ENCODE measurements around the gene UMODL1.
A peak's percentile ranks its signal among the peaks of the same experiment; 100 is the strongest.

UMODL1 gene

GRCh38 chr21:42056996-42057689 is 14.0 kb upstream of the UMODL1 start:
- H3K27ac ChIP-seq (ENCODE audit: low read length, poor library complexity, severe bottlenecking): no peak overlapping the region
- H2AK5ac ChIP-seq (ENCODE audit: low read length, severe bottlenecking): no peak overlapping the region
- H2AFZ ChIP-seq (ENCODE audit: low read depth, low read length): no peak overlapping the region
- peak overlapping the region; percentile 61 to 80 for H2BK12ac ChIP-seq (ENCODE audit: low read length in 2 of 2)
- WGBS: 25% methylated on average over 13 of the region's 17 CpGs
- H3K23ac ChIP-seq (ENCODE audit: low read length in 2 of 2): no peak overlapping the region
- peak overlapping the region; percentile 86 to 92 for H3K18ac ChIP-seq (ENCODE audit: low read depth in 1 of 2, low read length in 2 of 2)
- H4K91ac ChIP-seq (ENCODE audit: low read length): peak overlapping the region; percentile 96
- peak overlapping the region; percentile 78 for H4K8ac ChIP-seq (ENCODE audit: low read length)
- H3K36me3 ChIP-seq (ENCODE audit: control insufficient read depth in 1 of 2, insufficient read depth in 2 of 2, low read depth in 1 of 2, low read length in 2 of 2): no peaks in the 10 kb centered on the region
- H3K14ac ChIP-seq (ENCODE audit: low read length in 2 of 2): no peak overlapping the region
- no peak overlapping the region for H2BK15ac ChIP-seq (ENCODE audit: low read depth, poor library complexity, severe bottlenecking)
- no peaks in the 10 kb centered on the region for H3K4me1 ChIP-seq (ENCODE audit: control insufficient read depth, insufficient read depth, low read depth, low read length)
- DNase-seq: peak; percentile 98
- peak overlapping the region; percentile 87 for H2BK120ac ChIP-seq (ENCODE audit: low read depth, low read length)
- H3K9me3 ChIP-seq (ENCODE audit: control insufficient read depth, low read length): peaks cover 13% of the 10 kb centered on the region
- no peak overlapping the region for H3K4me2 ChIP-seq (ENCODE audit: low read length, poor library complexity, severe bottlenecking)
- H2BK5ac ChIP-seq (ENCODE audit: low read depth, low read length, poor library complexity, severe bottlenecking): no peak overlapping the region
- H3K27me3 ChIP-seq (ENCODE audit: control insufficient read depth in 1 of 2, insufficient read depth in 1 of 2, low read length in 2 of 2): peaks cover 6 to 76% of the 10 kb centered on the region in 2 experiments
- no peak overlapping the region for H3K9ac ChIP-seq (ENCODE audit: low read length)
- peak overlapping the region; percentile 52 to 92 for H3K4ac ChIP-seq (ENCODE audit: low read depth in 1 of 2, low read length in 2 of 2)
- H3K79me1 ChIP-seq (replicated peaks; ENCODE audit: low read length, poor library complexity, severe bottlenecking): no peaks in the 10 kb centered on the region
- H3K4me3 ChIP-seq (ENCODE audit: insufficient read depth in 1 of 2, low read depth in 1 of 2, low read length in 2 of 2): no peak overlapping the region

GRCh38 chr21:42057851-42058437 is 13.2 kb upstream of the UMODL1 start:
- peak overlapping the region; percentile 86 to 89 for H2BK12ac ChIP-seq (ENCODE audit: low read length in 2 of 2)
- H3K14ac ChIP-seq (ENCODE audit: low read length in 2 of 2): peak overlapping the region in 1 of 2 experiments; percentile 78
- no peak overlapping the region for H2BK15ac ChIP-seq (ENCODE audit: low read depth, poor library complexity, severe bottlenecking)

GRCh38 chr21:42058631-42059111 is 12.4 kb upstream of the UMODL1 start:
- Histone ChIP-seq H3K27ac (ENCODE audit: low read length, poor library complexity, severe bottlenecking) (no peak overlapping the region), H3K23ac (ENCODE audit: low read length in 2 of 2) (no peak overlapping the region), H2BK15ac (ENCODE audit: low read depth, poor library complexity, severe bottlenecking) (peak overlapping the region; percentile 55), H3K4me2 (ENCODE audit: low read length, poor library complexity, severe bottlenecking) (no peak overlapping the region), H2BK120ac (ENCODE audit: low read depth, low read length) (no peak overlapping the region), H3K4ac (ENCODE audit: low read depth in 1 of 2, low read length in 2 of 2) (peak overlapping the region in 1 of 2 experiments; percentile 17), H2BK12ac (ENCODE audit: low read length in 2 of 2) (peak overlapping the region; percentile 20 to 97), H3K4me3 (ENCODE audit: insufficient read depth in 1 of 2, low read depth in 1 of 2, low read length in 2 of 2) (no peak overlapping the region), H4K8ac (ENCODE audit: low read length) (no peak overlapping the region), H3K4me1 (ENCODE audit: control insufficient read depth, insufficient read depth, low read depth, low read length) (no peaks in the 10 kb centered on the region), H3K9me3 (ENCODE audit: control insufficient read depth, low read length) (no peaks in the 10 kb centered on the region), H2AFZ (ENCODE audit: low read depth, low read length) (no peak overlapping the region), H2AK5ac (ENCODE audit: low read length, severe bottlenecking) (no peak overlapping the region), H3K9ac (ENCODE audit: low read length) (no peak overlapping the region), H3K36me3 (ENCODE audit: control insufficient read depth in 1 of 2, insufficient read depth in 2 of 2, low read depth in 1 of 2, low read length in 2 of 2) (no peaks in the 10 kb centered on the region), H3K79me1 (replicated peaks; ENCODE audit: low read length, poor library complexity, severe bottlenecking) (no peaks in the 10 kb centered on the region), H2BK5ac (ENCODE audit: low read depth, low read length, poor library complexity, severe bottlenecking) (no peak overlapping the region), H3K14ac (ENCODE audit: low read length in 2 of 2) (no peak overlapping the region), H3K27me3 (ENCODE audit: control insufficient read depth in 1 of 2, insufficient read depth in 1 of 2, low read length in 2 of 2) (peaks cover 11 to 87% of the 10 kb centered on the region in 2 experiments), H4K91ac (ENCODE audit: low read length) (peak overlapping the region; percentile 36), H3K18ac (ENCODE audit: low read depth in 1 of 2, low read length in 2 of 2) (peak overlapping the region; percentile 14 to 73)
- WGBS: 97% methylated on average over 11 of the region's 11 CpGs
- DNase-seq: no peak

More at GRCh38 chr21:42057851-42058437, 13.2 kb upstream of the UMODL1 start:
- Histone ChIP-seq H3K4me3 (ENCODE audit: insufficient read depth in 1 of 2, low read depth in 1 of 2, low read length in 2 of 2) (no peak overlapping the region), H2BK5ac (ENCODE audit: low read depth, low read length, poor library complexity, severe bottlenecking) (no peak overlapping the region), H2AFZ (ENCODE audit: low read depth, low read length) (no peak overlapping the region), H3K36me3 (ENCODE audit: control insufficient read depth in 1 of 2, insufficient read depth in 2 of 2, low read depth in 1 of 2, low read length in 2 of 2) (no peaks in the 10 kb centered on the region), H3K4ac (ENCODE audit: low read depth in 1 of 2, low read length in 2 of 2) (peak overlapping the region; percentile 52), H3K4me1 (ENCODE audit: control insufficient read depth, insufficient read depth, low read depth, low read length) (no peaks in the 10 kb centered on the region), H3K4me2 (ENCODE audit: low read length, poor library complexity, severe bottlenecking) (no peak overlapping the region), H4K8ac (ENCODE audit: low read length) (peak overlapping the region; percentile 15), H3K9ac (ENCODE audit: low read length) (no peak overlapping the region), H3K23ac (ENCODE audit: low read length in 2 of 2) (peak overlapping the region in 1 of 2 experiments; percentile 61), H2BK120ac (ENCODE audit: low read depth, low read length) (peak overlapping the region; percentile 69), H3K9me3 (ENCODE audit: control insufficient read depth, low read length) (peaks cover 6% of the 10 kb centered on the region), H3K27ac (ENCODE audit: low read length, poor library complexity, severe bottlenecking) (no peak overlapping the region), H2AK5ac (ENCODE audit: low read length, severe bottlenecking) (no peak overlapping the region), H3K18ac (ENCODE audit: low read depth in 1 of 2, low read length in 2 of 2) (peak overlapping the region; percentile 52 to 63), H4K91ac (ENCODE audit: low read length) (peak overlapping the region; percentile 5), H3K27me3 (ENCODE audit: control insufficient read depth in 1 of 2, insufficient read depth in 1 of 2, low read length in 2 of 2) (peaks cover 6 to 80% of the 10 kb centered on the region in 2 experiments), H3K79me1 (replicated peaks; ENCODE audit: low read length, poor library complexity, severe bottlenecking) (no peaks in the 10 kb centered on the region)
- 78% methylated on average over 11 of the region's 11 CpGs for WGBS
- DNase-seq: peak; percentile 60

GRCh38 chr21:42059141-42059540 is 12.0 kb upstream of the UMODL1 start:
- Histone ChIP-seq H3K9ac (ENCODE audit: low read length) (no peak overlapping the region), H3K23ac (ENCODE audit: low read length in 2 of 2) (no peak overlapping the region), H3K27me3 (ENCODE audit: control insufficient read depth in 1 of 2, insufficient read depth in 1 of 2, low read length in 2 of 2) (peaks cover 16 to 89% of the 10 kb centered on the region in 2 experiments), H3K9me3 (ENCODE audit: control insufficient read depth, low read length) (no peaks in the 10 kb centered on the region), H3K4me3 (ENCODE audit: insufficient read depth in 1 of 2, low read depth in 1 of 2, low read length in 2 of 2) (no peak overlapping the region), H3K18ac (ENCODE audit: low read depth in 1 of 2, low read length in 2 of 2) (peak overlapping the region in 1 of 2 experiments; percentile 73), H3K4me1 (ENCODE audit: control insufficient read depth, insufficient read depth, low read depth, low read length) (no peaks in the 10 kb centered on the region), H3K79me1 (replicated peaks; ENCODE audit: low read length, poor library complexity, severe bottlenecking) (no peaks in the 10 kb centered on the region), H2BK120ac (ENCODE audit: low read depth, low read length) (no peak overlapping the region), H3K27ac (ENCODE audit: low read length, poor library complexity, severe bottlenecking) (no peak overlapping the region), H2BK5ac (ENCODE audit: low read depth, low read length, poor library complexity, severe bottlenecking) (no peak overlapping the region), H2AFZ (ENCODE audit: low read depth, low read length) (no peak overlapping the region), H2BK12ac (ENCODE audit: low read length in 2 of 2) (peak overlapping the region; percentile 20 to 97), H2AK5ac (ENCODE audit: low read length, severe bottlenecking) (no peak overlapping the region), H3K14ac (ENCODE audit: low read length in 2 of 2) (peak overlapping the region in 1 of 2 experiments; percentile 39), H3K4me2 (ENCODE audit: low read length, poor library complexity, severe bottlenecking) (no peak overlapping the region), H4K8ac (ENCODE audit: low read length) (no peak overlapping the region), H2BK15ac (ENCODE audit: low read depth, poor library complexity, severe bottlenecking) (peak overlapping the region; percentile 55), H4K91ac (ENCODE audit: low read length) (peak overlapping the region; percentile 34), H3K4ac (ENCODE audit: low read depth in 1 of 2, low read length in 2 of 2) (peak overlapping the region in 1 of 2 experiments; percentile 17), H3K36me3 (ENCODE audit: control insufficient read depth in 1 of 2, insufficient read depth in 2 of 2, low read depth in 1 of 2, low read length in 2 of 2) (no peaks in the 10 kb centered on the region)
- no peak for DNase-seq
- WGBS: 89% methylated on average over 9 of the region's 9 CpGs

Measured in mesenchymal stem cell (in vitro differentiated cells and primary cell).